GM12878 (cell line): ENCODE measurements around the gene SUGCT. TPM values are rescaled to one million over a fixed set of nuclear protein-coding genes. Genes with fewer than 3 reads are reported as not detected.

Experiments
- ATAC-seq: fragments of 200-7000 bp; cut with Tn5 transposase; 3 replicates; pipeline ENCODE4 v1.9.1; 2020; ENCODE audit warnings: mild to moderate bottlenecking, moderate library complexity
- BruUV-seq: library from RNA; stranded (reverse); fragments of 400-500 nt; replicated peaks from 2 replicates; lab custom pipeline; 2021; lab: Mats Ljungman, UMichigan
- CTCF ChIA-PET: fragments of 300-600 bp; sonication (Branson Sonifier 250); formaldehyde crosslinking; extraction: SDS; loops from one replicate; lab custom pipeline; 2021; ENCODE audit warnings: inconsistent platforms; lab: Yijun Ruan, JAX
- POLR2A ChIA-PET: fragments of 350-600 bp; formaldehyde crosslinking; extraction: SDS; loops from one replicate; lab custom pipeline; 2021; ENCODE audit warnings: inconsistent platforms; lab: Charles Lee
- RAD21 ChIA-PET: fragments of 300-600 bp; sonication (Branson Sonifier 250); formaldehyde crosslinking; loops from one replicate; lab custom pipeline; 2023; ENCODE audit warnings: antibody characterized with exemption; ENCODE audit not compliant: unreplicated experiment; lab: Charles Lee
- SMC1A ChIA-PET: fragments of 300-600 bp; sonication (Branson Sonifier 250); formaldehyde crosslinking; loops from one replicate; lab custom pipeline; 2023; ENCODE audit not compliant: unreplicated experiment, uncharacterized antibody; lab: Charles Lee
- DNase-seq: peaks from one replicate; pipeline ENCODE4 v3.0.0-alpha.2; 2011; ENCODE audit warnings: low read depth, low spot score
- FAIRE-seq: peaks from 3 replicates; lab custom pipeline; 2011; peaks lifted over from hg19 to GRCh38; lab: Jason Lieb, UNC
- H2AFZ ChIP-seq: 2 replicates; pipeline ENCODE4 v1.6.0; 2011; ENCODE audit warnings: low read depth, low read length, control low read depth; ENCODE audit not compliant: control insufficient read depth
- H3K27ac ChIP-seq: 2 replicates; pipeline ENCODE4 v1.5.1; 2011; ENCODE audit warnings: control low read depth; ENCODE audit not compliant: control insufficient read depth, insufficient read depth
- H3K27me3 ChIP-seq, 2 experiments: replicated peaks in 1 of 2; 2 replicates each; pipeline versions ENCODE4 v1.6.0 to v1.6.1; 2011; ENCODE audit warnings: low read length in 1 of 2; ENCODE audit not compliant: control insufficient read depth in 2 of 2, insufficient read depth in 2 of 2
- H3K36me3 ChIP-seq, 2 experiments: 2 replicates each; pipeline ENCODE4 v1.5.1; 2011; ENCODE audit warnings: low read length in 1 of 2; ENCODE audit not compliant: control insufficient read depth in 2 of 2, insufficient read depth in 2 of 2
- H3K4me1 ChIP-seq: 2 replicates; pipeline ENCODE4 v1.6.1; 2011; ENCODE audit warnings: mild to moderate bottlenecking, low read length, moderate library complexity, mixed read lengths; ENCODE audit not compliant: control insufficient read depth, insufficient read depth
- H3K4me2 ChIP-seq: 2 replicates; pipeline ENCODE4 v1.6.0; 2011; ENCODE audit warnings: control low read depth; ENCODE audit not compliant: control insufficient read depth, insufficient read depth
- H3K4me3 ChIP-seq: fragments of 200-600 bp; sonication (generic); 2 replicates; pipeline ENCODE4 v1.5.1; 2016
- H3K79me2 ChIP-seq: 2 replicates; pipeline ENCODE4 v1.6.0; 2011; ENCODE audit warnings: low read length; ENCODE audit not compliant: control insufficient read depth, insufficient read depth
- H3K9ac ChIP-seq: 2 replicates; pipeline ENCODE4 v1.8.0; 2011; ENCODE audit warnings: low read length, control low read depth, mixed read lengths; ENCODE audit not compliant: control insufficient read depth, insufficient read depth
- H3K9me3 ChIP-seq: replicated peaks from 3 replicates; pipeline ENCODE4 v1.5.1; 2011; ENCODE audit warnings: mild to moderate bottlenecking, low read length; ENCODE audit not compliant: control insufficient read depth, insufficient read depth
- H4K20me1 ChIP-seq: 2 replicates; pipeline ENCODE4 v1.6.0; 2011; ENCODE audit not compliant: control insufficient read depth, insufficient read depth
- HDAC2 ChIP-seq: fragments of 200-600 bp; sonication (generic); IDR thresholded peaks from 2 replicates; pipeline ENCODE4 v1.6.1; 2017
- MYC ChIP-seq: IDR thresholded peaks from 2 replicates; pipeline ENCODE4 v1.6.1; 2011; ENCODE audit warnings: mild to moderate bottlenecking, low read length, moderate library complexity, inconsistent platforms; ENCODE audit not compliant: insufficient read depth, insufficient replicate concordance, insufficient read length, severe bottlenecking
- RAD21 ChIP-seq: IDR thresholded peaks from 2 replicates; pipeline ENCODE4 v1.6.1; 2011; ENCODE audit warnings: mild to moderate bottlenecking, low read depth, low read length, moderate library complexity; ENCODE audit not compliant: insufficient read depth
- RUNX3 ChIP-seq: IDR thresholded peaks from 2 replicates; pipeline ENCODE4 v1.6.1; 2012; ENCODE audit warnings: low read length, inconsistent platforms
- SIN3A ChIP-seq: IDR thresholded peaks from 2 replicates; pipeline ENCODE4 v1.6.1; 2012; ENCODE audit warnings: low read depth, low read length, improper control_type of control experiment
- SMARCA5 ChIP-seq: fragments of 450-650 bp; IDR thresholded peaks from 2 replicates; pipeline ENCODE4 v1.6.1; 2017; ENCODE audit warnings: mild to moderate bottlenecking
- ZBED1 ChIP-seq: IDR thresholded peaks from 2 replicates; pipeline ENCODE4 v1.6.1; 2016; ENCODE audit warnings: borderline replicate concordance
- ZNF687 ChIP-seq: fragments of 450-650 bp; IDR thresholded peaks from 2 replicates; pipeline ENCODE4 v1.6.1; 2017; ENCODE audit warnings: mild to moderate bottlenecking, moderate library complexity
- in situ Hi-C: fragments of 300-500 bp; cut with MboI; formaldehyde crosslinking; loops from 9 replicates; pipeline ENCODE4 v1.14.3; 2018; ENCODE audit warnings: mixed read lengths
- intact Hi-C: fragments of 100-400 bp; cut with micrococcal nuclease; formaldehyde crosslinking; loops from one replicate; pipeline ENCODE4 v1.14.2; 2022; ENCODE audit not compliant: unreplicated experiment
- polyA plus RNA-seq, 11 experiments: library from polyadenylated mRNA; depleted of rRNA in 4 of 11; unstranded in 6 of 11; stranded (reverse) in 5 of 11; fragments of >200 nt; fragmentation: Nextera tagmentation in 4 of 11; fragmentation: Illumina TruSeq in 1 of 11; extraction: Ambion mirVana in 4 of 11; extraction: Trizol in 1 of 11; gene quantifications; 1 replicate in 1 of 11; 2 replicates in 10 of 11; pipeline versions ENCODE4 v1.2.1 to v1.2.3, GENCODE V29; 2011 to 2016; ENCODE audit warnings: inconsistent platforms in 2 of 11, missing spikeins in 2 of 11, low read depth in 1 of 11
- total RNA-seq, 4 experiments: library from RNA; depleted of rRNA in 3 of 4; stranded (reverse); fragments of >200 nt in 3 of 4; fragmentation: Illumina TruSeq in 1 of 4; extraction: Trizol in 1 of 4; gene quantifications; 2 replicates each; pipeline versions ENCODE4 v1.2.1 to v1.2.3, GENCODE V29; 2013 to 2021

The SUGCT gene
- total and polyA plus RNA-seq, 10 of the 15 experiments (the other 5 are each of a cell fraction or from before 2014, with no cell fraction given): 0.08 to 1.2 (median 0.67) TPM; not detected in 1

- TF ChIP-seq RUNX3: no peak
Measured at GRCh38 chr7:40839881-40840280, 705.1 kb downstream of the SUGCT start (continued).

- Histone ChIP-seq H3K4me1 (no peaks in the 10 kb centered on the region), H3K36me3 (no peaks in the 10 kb centered on the region), H4K20me1 (no peaks in the 10 kb centered on the region), H2AFZ (no peak overlapping the region), H3K9me3 (no peaks in the 10 kb centered on the region; the same call in 2 of the 3 replicates), H3K9ac (no peak overlapping the region), H3K79me2 (no peaks in the 10 kb centered on the region), H3K27ac (no peak overlapping the region), H3K4me3 (no peak overlapping the region), H3K4me2 (no peak overlapping the region), H3K27me3 (no peaks in the 10 kb centered on the region)
- FAIRE-seq: no peak
- TF ChIP-seq ZNF687 (no peak), RAD21 (no peak), MYC (no peak), SIN3A (no peak), HDAC2 (no peak), SMARCA5 (no peak), ZBED1 (no peak)
- in situ Hi-C loops (no loop called here), intact Hi-C loops (no loop called here)
- ChIA-PET RAD21 (no interaction called here), SMC1A (no interaction called here), POLR2A (no interaction called here), CTCF (no interaction called here)
- no peak for ATAC-seq
- no peak for DNase-seq
- BruUV-seq: no TSS peak
Measured at GRCh38 chr7:40840990-40841389, 706.2 kb downstream of the SUGCT start.
